Heart right ventricle (tissue), 16 donors: ENCODE results near the gene ADAMTSL3. TPM values are rescaled to one million over a fixed set of nuclear protein-coding genes. Genes with fewer than 3 reads are reported as not detected.
"Not testable (repeated sequence)": the region's sequence is repeated elsewhere in the genome, so short reads cannot be mapped to it uniquely, and the experiment has no call there.

ENCODE experiments used
- ATAC-seq, 8 donors: fragments of 200-7000 bp; cut with Tn5 transposase; one replicate each; pipeline ENCODE4 v1.9.1; 2020; ENCODE audit warnings: mild to moderate bottlenecking in 8 of 8, moderate library complexity in 8 of 8, moderate number of reproducible peaks in 1 of 8
- DNase-seq, 2 donors: peaks; one replicate each; pipeline ENCODE4 v3.0.0-alpha.2; 2020
- H3K27ac ChIP-seq, 10 donors: fragments of 200-600 bp; sonication (generic) in 2 of 10; one replicate each; pipeline versions ENCODE4 v1.5.0 to v1.8.0; 2020 to 2022; ENCODE audit warnings: mild to moderate bottlenecking in 3 of 10
- H3K27me3 ChIP-seq, 7 donors: fragments of 200-600 bp; one replicate each; pipeline ENCODE4 v1.8.0; 2021 to 2022; ENCODE audit warnings: mild to moderate bottlenecking in 2 of 7
- H3K36me3 ChIP-seq, 9 donors: fragments of 200-600 bp; sonication (generic) in 1 of 9; one replicate each; pipeline versions ENCODE4 v1.5.0 to v1.8.0; 2020 to 2022; ENCODE audit warnings: mild to moderate bottlenecking in 2 of 9
- H3K4me1 ChIP-seq, 9 donors: fragments of 200-600 bp; sonication (generic) in 1 of 9; one replicate each; pipeline versions ENCODE4 v1.5.0 to v1.8.0; 2020 to 2022; ENCODE audit warnings: mild to moderate bottlenecking in 4 of 9
- H3K4me3 ChIP-seq, 10 donors: fragments of 200-600 bp; sonication (generic) in 2 of 10; one replicate each; pipeline versions ENCODE4 v1.5.0 to v1.8.0; 2020 to 2022; ENCODE audit warnings: mild to moderate bottlenecking in 7 of 10, moderate library complexity in 2 of 10
- H3K9me3 ChIP-seq, 11 donors: fragments of 200-600 bp in 10 of 11; sonication (generic) in 2 of 11; one replicate each; pipeline versions ENCODE4 v1.5.0 to v1.8.0; 2013 to 2022; ENCODE audit warnings: mild to moderate bottlenecking in 2 of 11, control low read depth in 1 of 11, moderate library complexity in 1 of 11
- WGBS, 2 donors: extraction: QIAGEN DNeasy Blood & Tissue Kit; methylation state at CpG; one replicate each; pipeline ENCODE4 v1.1.7; 2013; ENCODE audit warnings: inconsistent platforms in 1 of 2; 5-methylcytosine and 5-hydroxymethylcytosine counted together
- intact Hi-C, 10 donors: fragments of 100-400 bp; cut with DNase I; formaldehyde crosslinking; loops; one replicate each; pipeline versions ENCODE4 v1.11.1 to v1.14.2; 2022
- polyA plus RNA-seq, 2 donors: library from polyadenylated mRNA; stranded (reverse); fragments of 200-250 nt; gene quantifications; one replicate each; pipeline ENCODE4 v1.2.3, GENCODE V29; 2013
- total RNA-seq, 10 donors: library from RNA; stranded (reverse); fragmentation: NEBNext Ultra II Directional in 3 of 10; extraction: Animal tissue kit (Norgen Biotek cat#: 25700) in 3 of 10; gene quantifications; one replicate each; pipeline versions ENCODE4 v1.2.1 to v1.2.4, GENCODE V29; 2021 to 2023
- TF ChIP-seq, protein P1 (sequence below), 9 donors: fragments of 200-600 bp; sonication (generic) in 2 of 9; IDR thresholded peaks; one replicate each; pipeline versions ENCODE4 v1.5.0 to v1.8.0; 2021 to 2022; ENCODE audit warnings: antibody characterized with exemption in 9 of 9, mild to moderate bottlenecking in 5 of 9, moderate library complexity in 1 of 9
- donor health status: Arrhythmogenic right ventricular cardiomyopathy.
- donor health status: ischemic (EF 13 %, LVEDD 7.1; RV severe dilation, severe dysfunction).
- donor health status: healthy with polysubstance abuse.
- donor health status: DM: no; HTN: yes; CAD: no.
- donor health status: DM: no; HTN: no; CAD: no.
- donor health status: ischemic (EF 25% LVEDD 6.9; RV normal size, moderate dysfunction).
- donor health status: ischemic (EF 25% LVEDD 5.7; RV mildly dilated, moderate dysfunction).
- donor health status: healthy.
- donor health status: DM: yes; HTN: yes; CAD: no.
- donor health status: Ischemic cardiomyopathy.
- donor health status: ischemic (EF 35%, LVEDD 5.7; RV mildly dilated, moderate dysfunction).
- donor health status: nonischemic (EF 11% LVEDD 7.7; RV severe dilation, severe dysfunction).
- donor health status: DM: yes; HTN: yes; CAD: no.
- donor health status: PGD.
- donor health status: ischemic (EF 29% LVEDD 5.4; RV normal size, mild dysfunction).
- donor health status: nonischemic (EF 23%, LVEDD 6.1; RV moderate dilation, normal function).

The ADAMTSL3 gene
- total and polyA plus RNA-seq, 12 donors = 1.6 to 15.4 (median 11.0) TPM

DNA sequence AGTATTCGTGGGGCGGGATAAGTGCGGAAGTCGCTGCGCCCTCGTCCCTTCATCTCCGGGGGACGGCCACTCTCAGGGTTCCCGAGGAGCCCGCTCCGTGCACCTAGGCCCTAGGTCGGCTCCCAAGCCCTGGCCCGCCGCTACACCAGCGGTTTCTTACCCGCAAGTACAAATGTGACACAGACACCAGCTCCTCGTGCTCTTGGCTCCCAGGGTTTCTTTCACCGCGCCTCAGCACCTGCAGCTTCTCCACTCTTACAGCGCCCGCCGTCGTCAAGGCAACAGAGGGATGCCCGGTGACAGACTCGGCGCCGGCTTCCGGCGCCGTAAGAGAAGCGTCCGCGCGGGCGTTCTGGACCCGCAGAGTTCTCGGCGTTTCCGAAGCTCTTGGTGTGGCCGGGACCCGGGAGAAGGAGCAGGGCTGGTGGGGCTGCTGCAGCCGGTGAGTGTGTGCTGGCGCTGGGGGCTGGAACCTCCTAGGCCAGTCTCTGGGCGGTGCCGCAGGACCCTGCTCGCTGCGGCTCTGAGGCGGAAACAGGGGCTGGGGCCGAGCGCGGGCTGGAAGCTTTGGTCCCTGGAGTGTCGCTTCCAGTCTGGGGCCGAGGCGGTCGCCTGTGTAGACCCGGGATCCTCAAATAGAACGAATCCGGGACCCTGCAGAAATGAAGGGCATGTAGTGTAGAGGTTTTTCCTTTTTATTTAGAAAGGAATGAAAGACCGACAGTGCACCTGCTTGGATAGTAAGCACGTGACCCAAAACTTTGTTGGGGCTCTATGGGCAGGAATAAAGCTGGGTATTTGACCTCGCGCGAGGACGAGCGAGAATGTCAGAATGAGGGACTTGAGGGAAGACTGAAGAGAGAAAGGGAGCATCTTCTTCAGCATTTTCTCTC, 426.2 kb downstream of the ADAMTSL3 start:
- DNase-seq = peak; percentile 3 to 19
- intact Hi-C loops = no loop called here
- Histone ChIP-seq H3K27me3 (peaks cover 0 to 73% (median 58%) of the 10 kb centered on the region in 7 donors), H3K4me1 (peaks cover 0 to 12% (median 9%) of the 10 kb centered on the region in 9 donors), H3K9me3 (peaks cover 0 to 11% (median 0%) of the 10 kb centered on the region in 11 donors), H3K36me3 (no peaks in the 10 kb centered on the region), H3K27ac (no peak overlapping the region), H3K4me3 (peak overlapping the region; percentile 25 to 60 (median 50))
- 1 to 2% methylated on average over 65 of the region's 65 CpGs for WGBS, 2 donors
- peak in 7 of 8 donors; percentile 25 to 71 (median 49) for ATAC-seq
- TF ChIP-seq, protein P1, sequence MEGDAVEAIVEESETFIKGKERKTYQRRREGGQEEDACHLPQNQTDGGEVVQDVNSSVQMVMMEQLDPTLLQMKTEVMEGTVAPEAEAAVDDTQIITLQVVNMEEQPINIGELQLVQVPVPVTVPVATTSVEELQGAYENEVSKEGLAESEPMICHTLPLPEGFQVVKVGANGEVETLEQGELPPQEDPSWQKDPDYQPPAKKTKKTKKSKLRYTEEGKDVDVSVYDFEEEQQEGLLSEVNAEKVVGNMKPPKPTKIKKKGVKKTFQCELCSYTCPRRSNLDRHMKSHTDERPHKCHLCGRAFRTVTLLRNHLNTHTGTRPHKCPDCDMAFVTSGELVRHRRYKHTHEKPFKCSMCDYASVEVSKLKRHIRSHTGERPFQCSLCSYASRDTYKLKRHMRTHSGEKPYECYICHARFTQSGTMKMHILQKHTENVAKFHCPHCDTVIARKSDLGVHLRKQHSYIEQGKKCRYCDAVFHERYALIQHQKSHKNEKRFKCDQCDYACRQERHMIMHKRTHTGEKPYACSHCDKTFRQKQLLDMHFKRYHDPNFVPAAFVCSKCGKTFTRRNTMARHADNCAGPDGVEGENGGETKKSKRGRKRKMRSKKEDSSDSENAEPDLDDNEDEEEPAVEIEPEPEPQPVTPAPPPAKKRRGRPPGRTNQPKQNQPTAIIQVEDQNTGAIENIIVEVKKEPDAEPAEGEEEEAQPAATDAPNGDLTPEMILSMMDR (IDR thresholded peaks at IDR 0.05) = no peak

DNA sequence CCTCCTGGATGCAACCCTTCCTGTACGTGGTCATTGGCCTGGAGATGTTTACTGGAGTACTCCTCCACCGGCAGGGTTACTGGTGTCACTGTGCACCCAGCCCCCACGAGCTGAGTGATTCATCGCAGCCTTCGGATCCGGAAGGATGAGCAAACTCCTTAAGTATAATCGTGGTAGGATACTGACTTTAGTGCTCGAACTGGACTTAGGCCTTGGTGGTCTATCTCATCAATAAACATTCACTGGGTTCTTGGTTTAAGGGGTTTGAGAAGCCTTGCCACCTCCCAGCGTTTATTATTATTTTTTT, 426.8 kb downstream of the ADAMTSL3 start:
- Histone ChIP-seq H3K4me3 (peak overlapping the region in 3 of 10 donors; percentile 51 to 60 (median 53)), H3K9me3 (peaks cover 0 to 11% (median 0%) of the 10 kb centered on the region in 11 donors), H3K4me1 (peaks cover 0 to 12% (median 9%) of the 10 kb centered on the region in 9 donors), H3K27me3 (peaks cover 0 to 75% (median 58%) of the 10 kb centered on the region in 7 donors)
- intact Hi-C loops, DNase-seq, H3K27ac ChIP-seq, H3K36me3 ChIP-seq: not testable (repeated sequence)
- 33 to 39% methylated on average over 8 to 9 of the region's 9 CpGs for WGBS, 2 donors
- ATAC-seq = peak in 1 of 8 donors; percentile 41

DNA sequence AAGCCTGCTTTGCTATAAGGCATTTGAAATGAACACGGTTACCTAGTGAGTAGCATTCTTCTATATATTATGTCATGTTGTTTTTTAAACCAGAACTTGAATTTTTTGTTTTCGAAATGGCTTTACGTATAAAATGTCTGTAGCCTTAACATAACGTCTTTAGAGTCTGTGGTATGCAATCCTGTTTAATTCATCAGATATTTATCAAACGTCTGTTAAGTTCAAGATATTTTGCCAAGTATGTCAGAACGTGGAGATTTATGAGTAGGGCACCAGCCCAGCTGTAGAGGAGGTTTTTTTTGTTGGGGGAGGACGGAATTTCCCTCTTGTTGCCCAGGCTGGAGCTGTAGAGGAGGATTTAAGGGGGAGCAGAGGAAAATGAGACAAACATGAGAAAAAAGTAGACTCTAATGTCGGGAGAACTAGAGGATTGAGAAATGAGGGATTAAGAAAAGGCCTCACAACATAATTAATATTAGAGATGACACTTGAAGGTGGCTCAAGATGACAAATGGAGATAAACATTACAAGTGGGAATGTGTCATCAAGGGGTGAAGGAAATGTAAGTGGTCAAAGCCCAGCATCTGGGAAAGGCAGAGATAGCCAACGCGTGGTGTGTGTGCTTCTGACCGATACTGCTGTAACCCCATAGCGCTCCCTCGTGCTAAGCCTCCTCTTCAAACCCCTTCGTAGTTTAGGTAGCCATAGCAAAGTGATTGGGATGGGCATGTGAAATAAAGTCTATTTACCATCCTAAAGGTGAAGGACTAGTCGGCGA, 427.7 kb downstream of the ADAMTSL3 start:
- Histone ChIP-seq H3K27me3 (peaks cover 0 to 75% (median 58%) of the 10 kb centered on the region in 7 donors), H3K4me3 (no peak overlapping the region), H3K4me1 (peaks cover 0 to 12% (median 9%) of the 10 kb centered on the region in 9 donors), H3K36me3 (no peaks in the 10 kb centered on the region), H3K27ac (no peak overlapping the region), H3K9me3 (peaks cover 0 to 11% (median 0%) of the 10 kb centered on the region in 11 donors)
- TF ChIP-seq, protein P1 (IDR thresholded peaks at IDR 0.05) = no peak
- ATAC-seq (no peak), DNase-seq (no peak)
- intact Hi-C loops = no loop called here
- WGBS, 2 donors = 88 to 89% methylated on average over 16 of the region's 16 CpGs

DNA sequence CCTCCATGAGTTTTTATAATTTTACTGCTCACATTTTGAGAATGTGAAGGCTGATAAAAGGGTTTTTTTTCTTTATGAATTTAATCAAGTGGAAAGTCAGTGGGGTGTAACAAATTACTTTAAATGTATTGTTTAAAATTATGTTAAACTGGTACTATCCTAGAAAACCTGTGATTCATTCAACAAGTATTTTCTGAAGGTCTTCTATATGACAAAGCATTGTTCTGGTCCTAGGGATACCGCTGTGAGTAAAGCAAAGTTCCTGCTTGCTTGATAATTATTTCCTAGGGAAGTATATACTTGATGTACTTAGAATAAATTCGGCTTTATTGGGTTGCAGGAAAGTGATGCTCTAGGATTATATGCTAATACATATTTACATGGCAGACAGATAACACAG, 428.8 kb downstream of the ADAMTSL3 start:
- ATAC-seq = no peak
- peaks cover 0 to 12% (median 9%) of the 10 kb centered on the region in 9 donors for H3K4me1 ChIP-seq
- no peak overlapping the region for H3K27ac ChIP-seq
- intact Hi-C loops = no loop called here
- no peak overlapping the region for H3K4me3 ChIP-seq
- peaks cover 0 to 66% (median 57%) of the 10 kb centered on the region in 7 donors for H3K27me3 ChIP-seq
- TF ChIP-seq, protein P1 (IDR thresholded peaks at IDR 0.05) = no peak
- no peak for DNase-seq
- WGBS, 2 donors = 77 to 85% methylated on average over 2 of the region's 2 CpGs
- peaks cover 0 to 3% (median 0%) of the 10 kb centered on the region in 11 donors for H3K9me3 ChIP-seq
- no peaks in the 10 kb centered on the region for H3K36me3 ChIP-seq

DNA sequence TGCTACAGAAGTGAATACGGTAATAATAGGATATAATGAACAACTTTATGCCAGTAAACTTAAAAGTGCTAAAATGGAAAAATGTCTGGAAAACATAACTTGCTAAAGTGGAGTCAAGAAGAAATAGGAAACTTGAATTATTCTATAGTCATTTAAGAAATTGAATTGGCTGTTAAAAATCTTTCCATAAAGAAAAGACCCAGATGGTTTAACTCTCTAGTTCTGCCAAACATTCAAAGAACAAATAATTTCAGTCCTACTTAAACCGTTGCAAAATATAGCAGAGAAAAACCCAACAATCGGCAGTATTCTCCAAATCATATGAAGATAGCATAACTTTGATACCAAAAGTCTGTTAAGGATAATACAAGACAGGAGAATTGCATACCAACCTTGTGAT, 432.1 kb downstream of the ADAMTSL3 start:
- peaks cover 0 to 43% (median 30%) of the 10 kb centered on the region in 7 donors for H3K27me3 ChIP-seq
- H3K36me3 ChIP-seq, H3K27ac ChIP-seq, ATAC-seq, H3K4me3 ChIP-seq, intact Hi-C loops, H3K4me1 ChIP-seq, H3K9me3 ChIP-seq, DNase-seq: not testable (repeated sequence)
- WGBS, 2 donors = 74% methylated on average over 3 of the region's 3 CpGs
